Measurements from ENCODE around the gene ELMOD3.

DNA sequence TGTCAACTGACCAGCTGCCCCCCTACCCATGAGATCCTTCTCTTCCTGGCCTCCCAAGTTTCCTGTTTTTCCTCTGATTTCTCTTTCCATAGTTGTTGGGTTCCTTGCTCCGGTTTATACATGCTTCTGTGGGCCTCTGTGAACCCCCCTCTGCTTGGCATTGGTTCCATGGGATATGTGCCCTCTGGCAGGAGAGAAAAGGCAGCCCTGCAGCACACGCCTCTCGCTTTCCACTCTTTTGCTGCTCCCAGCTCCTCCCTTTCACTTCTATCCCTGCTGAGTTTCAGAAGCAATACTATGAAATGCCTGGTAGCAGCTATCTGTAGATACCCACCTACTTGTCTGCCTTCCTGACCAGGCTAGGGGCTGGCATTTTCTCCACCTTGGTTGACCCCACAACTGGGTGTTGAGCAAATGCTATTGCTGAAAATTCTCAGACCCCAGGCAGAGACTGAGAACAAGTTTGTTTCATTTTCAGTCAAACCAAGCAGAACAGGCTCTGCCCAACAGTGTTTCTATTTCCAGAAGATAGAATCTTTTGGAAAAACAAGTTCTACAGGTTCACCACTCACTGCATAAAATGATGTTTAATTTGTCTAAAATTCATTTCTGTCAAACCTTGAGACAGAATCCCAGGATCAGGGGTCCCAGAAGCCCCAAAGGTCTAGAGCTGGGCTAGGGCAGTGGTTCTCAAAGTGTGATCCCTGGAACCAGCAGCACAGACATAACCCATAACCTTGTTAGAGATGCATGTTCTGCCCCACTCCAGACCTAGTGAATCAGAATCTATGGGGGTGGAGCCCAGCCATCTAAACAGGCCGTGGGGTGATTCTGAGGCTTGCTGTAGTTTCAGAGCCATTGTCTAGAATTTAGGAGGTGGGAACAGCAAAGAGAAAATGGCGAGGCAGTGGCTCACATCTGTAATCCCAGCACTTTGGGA, 42.2 kb downstream of the ELMOD3 start:
- TF ChIP-seq, protein P1, sequence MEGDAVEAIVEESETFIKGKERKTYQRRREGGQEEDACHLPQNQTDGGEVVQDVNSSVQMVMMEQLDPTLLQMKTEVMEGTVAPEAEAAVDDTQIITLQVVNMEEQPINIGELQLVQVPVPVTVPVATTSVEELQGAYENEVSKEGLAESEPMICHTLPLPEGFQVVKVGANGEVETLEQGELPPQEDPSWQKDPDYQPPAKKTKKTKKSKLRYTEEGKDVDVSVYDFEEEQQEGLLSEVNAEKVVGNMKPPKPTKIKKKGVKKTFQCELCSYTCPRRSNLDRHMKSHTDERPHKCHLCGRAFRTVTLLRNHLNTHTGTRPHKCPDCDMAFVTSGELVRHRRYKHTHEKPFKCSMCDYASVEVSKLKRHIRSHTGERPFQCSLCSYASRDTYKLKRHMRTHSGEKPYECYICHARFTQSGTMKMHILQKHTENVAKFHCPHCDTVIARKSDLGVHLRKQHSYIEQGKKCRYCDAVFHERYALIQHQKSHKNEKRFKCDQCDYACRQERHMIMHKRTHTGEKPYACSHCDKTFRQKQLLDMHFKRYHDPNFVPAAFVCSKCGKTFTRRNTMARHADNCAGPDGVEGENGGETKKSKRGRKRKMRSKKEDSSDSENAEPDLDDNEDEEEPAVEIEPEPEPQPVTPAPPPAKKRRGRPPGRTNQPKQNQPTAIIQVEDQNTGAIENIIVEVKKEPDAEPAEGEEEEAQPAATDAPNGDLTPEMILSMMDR (conservative IDR thresholded peaks at IDR 0.05) = no peak
- no peak for TF ChIP-seq ZFX (IDR thresholded peaks at IDR 0.05)
